Natural killer cell (primary cell): Measurements from ENCODE around the gene CALN1. TPM values are rescaled to one million over a fixed set of nuclear protein-coding genes. Genes with fewer than 3 reads are reported as not detected.

Experiments
- ATAC-seq, 3 donors: fragments of 150-1000 bp in 2 of 3; fragments of 200-7000 bp in 1 of 3; cut with Tn5 transposase; 1 replicate in 1 of 3; 2 replicates in 2 of 3; pipeline ENCODE4 v1.10.0; 2021; ENCODE audit warnings: mild to moderate bottlenecking in 2 of 3, moderate library complexity in 2 of 3
- DNase-seq, 2 donors: peaks; one replicate each; pipeline versions ENCODE4 v3.0.0 to v3.0.0-alpha.2; 2013 to 2021; ENCODE audit warnings: mixed read lengths in 1 of 2
- H3K27ac ChIP-seq: one replicate; pipeline ENCODE4 v1.5.1; 2013; ENCODE audit warnings: mild to moderate bottlenecking, low read length
- H3K27me3 ChIP-seq: one replicate; pipeline ENCODE4 v1.6.1; 2013; ENCODE audit warnings: low read length; ENCODE audit not compliant: control insufficient read depth, insufficient read depth
- H3K36me3 ChIP-seq: one replicate; pipeline ENCODE4 v1.6.1; 2013; ENCODE audit warnings: low read length; ENCODE audit not compliant: control insufficient read depth, insufficient read depth
- H3K4me1 ChIP-seq: one replicate; pipeline ENCODE4 v1.6.1; 2013; ENCODE audit warnings: low read length; ENCODE audit not compliant: control insufficient read depth, insufficient read depth
- H3K4me3 ChIP-seq: one replicate; pipeline ENCODE4 v1.5.1; 2013; ENCODE audit warnings: low read length
- H3K9me3 ChIP-seq: one replicate; pipeline ENCODE4 v1.6.1; 2013; ENCODE audit warnings: low read length; ENCODE audit not compliant: control insufficient read depth, insufficient read depth
- H3K27ac Mint-ChIP-seq, 2 donors: one replicate each; pipeline ENCODE4 v1.8.0; 2022; ENCODE audit warnings: mild to moderate bottlenecking in 2 of 2, mixed read lengths in 2 of 2, moderate library complexity in 1 of 2
- H3K27me3 Mint-ChIP-seq, 2 donors: one replicate each; pipeline ENCODE4 v1.8.0; 2022; ENCODE audit warnings: low read depth in 2 of 2, mixed read lengths in 2 of 2
- H3K36me3 Mint-ChIP-seq: one replicate; pipeline ENCODE4 v1.8.0; 2022; ENCODE audit warnings: mixed read lengths
- H3K4me1 Mint-ChIP-seq, 2 donors: one replicate each; pipeline ENCODE4 v1.8.0; 2022; ENCODE audit warnings: mixed read lengths in 2 of 2
- H3K4me3 Mint-ChIP-seq: one replicate; pipeline ENCODE4 v1.8.0; 2022; ENCODE audit warnings: mild to moderate bottlenecking, moderate library complexity, mixed read lengths
- H3K9me3 Mint-ChIP-seq, 2 donors: one replicate each; pipeline ENCODE4 v1.8.0; 2022; ENCODE audit warnings: mixed read lengths in 2 of 2
- CTCF ChIP-seq: fragments of 200-600 bp; IDR thresholded peaks from one replicate; pipeline ENCODE4 v1.8.0; 2022; ENCODE audit warnings: antibody characterized with exemption
- WGBS: methylation state at CpG from one replicate; pipeline ENCODE4 v1.1.7; 2013; ENCODE audit warnings: missing lambda C conversion rate; ENCODE audit not compliant: insufficient coverage; 5-methylcytosine and 5-hydroxymethylcytosine counted together
- intact Hi-C: fragments of 100-400 bp; cut with micrococcal nuclease; formaldehyde crosslinking; loops from one replicate; pipeline ENCODE4 v1.14.2; 2022
- total RNA-seq, 4 donors: library from RNA; stranded (reverse); fragments of 120-200 nt in 1 of 4; gene quantifications; one replicate each; pipeline versions ENCODE4 v1.2.3 to v1.2.4, GENCODE V29; 2013 to 2022

Gene CALN1
- total RNA-seq, 3 donors from 2014 or later (not counting 1 experiment from before 2014, with no cell fraction given): 0.18 TPM; not detected in 2

DNA sequence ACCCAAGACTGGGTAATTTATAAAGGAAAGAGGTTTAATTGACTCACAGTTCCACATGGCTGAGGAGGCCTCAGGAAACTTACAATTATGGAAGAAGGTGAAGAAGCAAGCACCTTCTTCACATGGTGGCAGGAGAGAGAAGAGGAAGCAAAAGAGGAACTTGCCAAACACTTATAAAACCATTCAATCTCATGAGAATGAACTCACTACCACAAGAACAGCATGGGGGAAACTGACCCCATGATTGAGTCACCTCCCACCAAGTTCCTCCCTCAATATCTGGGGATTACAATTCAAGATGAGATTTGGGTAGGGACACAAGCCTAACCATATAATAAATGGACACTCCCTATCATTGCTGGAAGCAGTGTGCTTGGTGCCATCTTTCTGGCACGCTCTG is 506.3 kb downstream of the CALN1 start:
- no peak for ATAC-seq

DNA sequence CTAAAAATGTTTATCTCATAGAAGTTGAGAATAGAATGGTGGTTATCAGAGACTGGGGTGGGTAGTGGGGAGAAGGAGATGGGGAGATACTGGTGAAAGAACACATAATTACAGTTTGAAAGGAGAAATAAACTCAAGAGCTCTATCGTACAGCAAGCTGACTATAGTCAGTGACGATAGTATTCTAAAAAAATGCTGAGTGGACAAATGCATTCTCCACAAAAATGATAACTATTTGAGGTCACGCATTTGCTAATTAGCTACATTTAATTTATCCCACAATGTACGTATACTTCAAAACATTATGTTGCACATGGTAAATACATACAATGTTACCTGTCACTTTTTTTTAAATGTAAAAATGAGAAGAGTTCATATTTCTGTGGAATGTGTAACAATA is 507.7 kb downstream of the CALN1 start:
- ATAC-seq (no peak), DNase-seq (no peak)
- H3K27me3 Mint-ChIP-seq: no peaks in the 10 kb centered on the region
- no peaks in the 10 kb centered on the region for H3K4me1 Mint-ChIP-seq
- H3K4me3 Mint-ChIP-seq: no peak overlapping the region
- intact Hi-C loops: no loop called here
- no peak overlapping the region for H3K27ac Mint-ChIP-seq
- Histone ChIP-seq H3K4me3 (no peak overlapping the region), H3K9me3 (no peaks in the 10 kb centered on the region), H3K36me3 (no peaks in the 10 kb centered on the region), H3K27me3 (no peaks in the 10 kb centered on the region), H3K27ac (no peak overlapping the region), H3K4me1 (no peaks in the 10 kb centered on the region)
- peaks cover 0 to 3% of the 10 kb centered on the region in 2 donors for H3K9me3 Mint-ChIP-seq
- 100% methylated on average over 2 of the region's 4 CpGs for WGBS
- TF ChIP-seq CTCF: no peak
- H3K36me3 Mint-ChIP-seq: no peaks in the 10 kb centered on the region

More for the DNA sequence above, 506.3 kb downstream of the CALN1 start:
- no peak overlapping the region for H3K4me3 Mint-ChIP-seq
- TF ChIP-seq CTCF: no peak
- H3K9me3 Mint-ChIP-seq: peaks cover 0 to 3% of the 10 kb centered on the region in 2 donors
- intact Hi-C loops: no loop called here
- no peak overlapping the region for H3K27ac ChIP-seq
- no peak overlapping the region for H3K27ac Mint-ChIP-seq
- H3K36me3 ChIP-seq: no peaks in the 10 kb centered on the region
- no peak for DNase-seq
- no peaks in the 10 kb centered on the region for H3K27me3 Mint-ChIP-seq
- H3K4me1 ChIP-seq: no peaks in the 10 kb centered on the region
- H3K4me3 ChIP-seq: no peak overlapping the region
- WGBS: 83% methylated on average over 1 of the region's 1 CpG
- no peaks in the 10 kb centered on the region for H3K4me1 Mint-ChIP-seq
- H3K9me3 ChIP-seq: peaks cover 4% of the 10 kb centered on the region
- no peaks in the 10 kb centered on the region for H3K27me3 ChIP-seq
- no peaks in the 10 kb centered on the region for H3K36me3 Mint-ChIP-seq

DNA sequence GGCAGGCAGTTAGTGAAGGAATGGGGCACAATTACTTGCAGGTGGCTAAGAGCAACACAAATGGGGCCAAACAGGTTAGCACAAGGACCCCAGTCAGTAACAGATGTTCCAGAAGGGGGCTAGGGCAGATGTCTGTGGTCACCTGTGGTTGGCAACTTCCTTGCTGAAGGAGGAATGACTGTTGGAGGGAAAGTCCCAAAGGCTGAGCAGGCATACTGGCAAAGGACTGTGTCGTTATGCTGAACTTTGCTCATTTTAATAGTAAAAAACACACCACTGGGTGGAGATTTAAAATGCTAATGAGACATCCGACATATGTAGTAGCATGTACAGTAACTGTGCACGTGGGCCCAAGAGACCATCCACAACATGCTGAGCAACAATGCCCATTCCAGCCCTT is 511.6 kb downstream of the CALN1 start:
- no peak overlapping the region for H3K27ac ChIP-seq
- 9% methylated on average over 2 of the region's 3 CpGs for WGBS
- Mint-ChIP-seq H3K27me3 (no peaks in the 10 kb centered on the region), H3K36me3 (no peaks in the 10 kb centered on the region), H3K27ac (no peak overlapping the region), H3K4me3 (no peak overlapping the region), H3K9me3 (peaks cover 4 to 6% of the 10 kb centered on the region in 2 donors), H3K4me1 (no peaks in the 10 kb centered on the region)
- no peaks in the 10 kb centered on the region for H3K27me3 ChIP-seq
- H3K4me3 ChIP-seq: no peak overlapping the region
- no peaks in the 10 kb centered on the region for H3K36me3 ChIP-seq
- H3K9me3 ChIP-seq: no peaks in the 10 kb centered on the region
- ATAC-seq: no peak
- no peak for DNase-seq
- H3K4me1 ChIP-seq: no peaks in the 10 kb centered on the region
- TF ChIP-seq CTCF: no peak
- intact Hi-C loops: no loop called here

DNA sequence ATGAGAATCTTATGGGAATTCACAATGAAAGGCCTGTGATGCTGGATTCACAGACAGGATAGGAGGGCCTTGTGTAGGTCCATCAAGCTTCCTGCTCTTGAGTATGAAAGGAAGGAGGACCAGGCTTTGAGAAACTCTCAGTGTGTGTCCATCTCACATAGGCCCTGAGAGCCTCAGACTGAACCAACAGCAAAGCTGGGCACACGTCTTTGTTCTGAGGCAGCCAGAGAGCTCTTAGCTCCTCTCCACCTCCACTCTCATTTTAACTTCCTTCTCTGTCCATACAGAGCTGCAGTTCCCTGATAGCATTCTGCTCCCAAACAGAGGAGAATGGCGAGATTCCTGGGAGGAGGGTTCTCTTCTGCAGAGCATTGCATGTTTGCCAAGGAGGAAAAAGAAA is 515.6 kb downstream of the CALN1 start:
- intact Hi-C loops: no loop called here
- H3K36me3 Mint-ChIP-seq: no peaks in the 10 kb centered on the region
- no peaks in the 10 kb centered on the region for H3K9me3 ChIP-seq
- no peaks in the 10 kb centered on the region for H3K4me1 ChIP-seq
- H3K4me3 Mint-ChIP-seq: no peak overlapping the region
- peaks cover 4 to 8% of the 10 kb centered on the region in 2 donors for H3K9me3 Mint-ChIP-seq
- ATAC-seq (no peak), DNase-seq (no peak)
- H3K36me3 ChIP-seq: no peaks in the 10 kb centered on the region
- no peak overlapping the region for H3K27ac ChIP-seq
- no peaks in the 10 kb centered on the region for H3K27me3 ChIP-seq
- no peaks in the 10 kb centered on the region for H3K4me1 Mint-ChIP-seq
- no peak overlapping the region for H3K4me3 ChIP-seq
- no peaks in the 10 kb centered on the region for H3K27me3 Mint-ChIP-seq
- H3K27ac Mint-ChIP-seq: no peak overlapping the region
- WGBS: 65% methylated on average over 2 of the region's 2 CpGs
- no peak for TF ChIP-seq CTCF
